HEK293 (cell line): Measurements from ENCODE around the gene SAMD8.

Experiments used
- CTCF ChIA-PET: fragments of 350-600 bp; formaldehyde crosslinking; extraction: SDS; loops from one replicate; lab custom pipeline; 2021; ENCODE audit warnings: antibody characterized with exemption; lab: Yijun Ruan, JAX
- POLR2A ChIA-PET: fragments of 300-600 bp; formaldehyde crosslinking; extraction: SDS; loops from one replicate; lab custom pipeline; 2020; ENCODE audit warnings: antibody characterized with exemption, inconsistent platforms; lab: Yijun Ruan, JAX
- H3K27ac ChIP-seq: fragments of 200-500 bp; sonication (Bioruptor generic); 2 replicates; pipeline ENCODE4 v1.5.1; 2014; ENCODE audit warnings: low read depth, low read length, control low read depth, inconsistent platforms; ENCODE audit errors: extremely low read depth
- H3K36me3 ChIP-seq, 2 experiments: fragments of 200-500 bp in 1 of 2; sonication (Bioruptor generic) in 1 of 2; 1 replicate in 1 of 2; 2 replicates in 1 of 2; pipeline ENCODE4 v1.5.1; 2014 to 2017; ENCODE audit warnings: inconsistent platforms in 2 of 2, low read length in 2 of 2; ENCODE audit not compliant: control insufficient read depth in 2 of 2, insufficient read depth in 1 of 2
- H3K4me1 ChIP-seq: fragments of 200-500 bp; sonication (Bioruptor generic); 2 replicates; pipeline ENCODE4 v1.5.1; 2014; ENCODE audit warnings: mild to moderate bottlenecking, low read length, inconsistent platforms; ENCODE audit not compliant: control insufficient read depth, insufficient read depth
- H3K4me3 ChIP-seq: 2 replicates; pipeline ENCODE4 v1.5.1; 2011; ENCODE audit warnings: low read depth, mild to moderate bottlenecking, control low read depth, low read length, moderate library complexity
- H3K9me3 ChIP-seq: fragments of 200-500 bp; sonication (Bioruptor generic); 2 replicates; pipeline ENCODE4 v1.5.1; 2014; ENCODE audit warnings: low read depth, low read length, inconsistent platforms; ENCODE audit not compliant: control insufficient read depth, insufficient read depth
- GLIS2 ChIP-seq: fragments of 450-650 bp; formaldehyde crosslinking; IDR thresholded peaks from 2 replicates; pipeline ENCODE4 v1.5.1; 2016; ENCODE audit warnings: missing biosample characterization, missing genetic modification characterization
- PRDM4 ChIP-seq: fragments of 450-650 bp; formaldehyde crosslinking; IDR thresholded peaks from 2 replicates; pipeline ENCODE4 v1.5.1; 2017; ENCODE audit warnings: missing biosample characterization, missing genetic modification characterization
- SP2 ChIP-seq: fragments of 450-650 bp; formaldehyde crosslinking; IDR thresholded peaks from 2 replicates; pipeline ENCODE4 v1.5.1; 2016; ENCODE audit warnings: missing biosample characterization, missing genetic modification characterization
- TSHZ1 ChIP-seq: fragments of 450-650 bp; formaldehyde crosslinking; IDR thresholded peaks from 2 replicates; pipeline ENCODE4 v1.5.1; 2016; ENCODE audit warnings: missing biosample characterization, missing genetic modification characterization, borderline replicate concordance
- ZBTB1 ChIP-seq: fragments of 450-650 bp; formaldehyde crosslinking; IDR thresholded peaks from 2 replicates; pipeline ENCODE4 v1.5.1; 2016; ENCODE audit warnings: missing biosample characterization, missing genetic modification characterization
- ZNF610 ChIP-seq: fragments of 450-650 bp; formaldehyde crosslinking; IDR thresholded peaks from 2 replicates; pipeline ENCODE4 v1.5.1; 2016; ENCODE audit warnings: missing biosample characterization, missing genetic modification characterization, borderline replicate concordance
- ZNF664 ChIP-seq: fragments of 450-650 bp; formaldehyde crosslinking; IDR thresholded peaks from 2 replicates; pipeline ENCODE4 v1.5.1; 2016; ENCODE audit warnings: missing biosample characterization, missing genetic modification characterization
- ZNF670 ChIP-seq: fragments of 450-650 bp; formaldehyde crosslinking; IDR thresholded peaks from 2 replicates; pipeline ENCODE4 v1.5.1; 2016; ENCODE audit warnings: missing biosample characterization, missing genetic modification characterization, low read depth
- ZSCAN30 ChIP-seq: fragments of 450-650 bp; IDR thresholded peaks from 2 replicates; pipeline ENCODE4 v1.5.1; 2018; ENCODE audit warnings: missing biosample characterization, mild to moderate bottlenecking, missing genetic modification characterization, moderate library complexity
- TF ChIP-seq, protein P1 (sequence below): fragments of 450-650 bp; formaldehyde crosslinking; IDR thresholded peaks from 2 replicates; pipeline ENCODE4 v1.5.1; 2016; ENCODE audit warnings: missing biosample characterization, missing genetic modification characterization
- TF ChIP-seq, protein P2 (sequence below): fragments of 450-650 bp; IDR thresholded peaks from 2 replicates; pipeline ENCODE4 v1.5.1; 2018; ENCODE audit warnings: missing biosample characterization, mild to moderate bottlenecking, missing genetic modification characterization

Gene SAMD8

GRCh38 chr10:75070961-75071428 lies 40.5 kb upstream of the SAMD8 start:
- POLR2A ChIA-PET: no interaction called here
- CTCF ChIA-PET: interaction anchor here (0.7 kb wide), 1 partner anchor 222 kb away, joined by 3 read pairs; no protein-coding TSS in a partner anchor
- no peak overlapping the region for H3K27ac ChIP-seq
- TF ChIP-seq TSHZ1 (tag by site-specific recombination): no peak
- TF ChIP-seq SP2 (tag by site-specific recombination): no peak
- TF ChIP-seq ZBTB1 (tag by site-specific recombination): no peak
- no peak for TF ChIP-seq ZNF610 (tag by site-specific recombination)
- TF ChIP-seq, protein P1, sequence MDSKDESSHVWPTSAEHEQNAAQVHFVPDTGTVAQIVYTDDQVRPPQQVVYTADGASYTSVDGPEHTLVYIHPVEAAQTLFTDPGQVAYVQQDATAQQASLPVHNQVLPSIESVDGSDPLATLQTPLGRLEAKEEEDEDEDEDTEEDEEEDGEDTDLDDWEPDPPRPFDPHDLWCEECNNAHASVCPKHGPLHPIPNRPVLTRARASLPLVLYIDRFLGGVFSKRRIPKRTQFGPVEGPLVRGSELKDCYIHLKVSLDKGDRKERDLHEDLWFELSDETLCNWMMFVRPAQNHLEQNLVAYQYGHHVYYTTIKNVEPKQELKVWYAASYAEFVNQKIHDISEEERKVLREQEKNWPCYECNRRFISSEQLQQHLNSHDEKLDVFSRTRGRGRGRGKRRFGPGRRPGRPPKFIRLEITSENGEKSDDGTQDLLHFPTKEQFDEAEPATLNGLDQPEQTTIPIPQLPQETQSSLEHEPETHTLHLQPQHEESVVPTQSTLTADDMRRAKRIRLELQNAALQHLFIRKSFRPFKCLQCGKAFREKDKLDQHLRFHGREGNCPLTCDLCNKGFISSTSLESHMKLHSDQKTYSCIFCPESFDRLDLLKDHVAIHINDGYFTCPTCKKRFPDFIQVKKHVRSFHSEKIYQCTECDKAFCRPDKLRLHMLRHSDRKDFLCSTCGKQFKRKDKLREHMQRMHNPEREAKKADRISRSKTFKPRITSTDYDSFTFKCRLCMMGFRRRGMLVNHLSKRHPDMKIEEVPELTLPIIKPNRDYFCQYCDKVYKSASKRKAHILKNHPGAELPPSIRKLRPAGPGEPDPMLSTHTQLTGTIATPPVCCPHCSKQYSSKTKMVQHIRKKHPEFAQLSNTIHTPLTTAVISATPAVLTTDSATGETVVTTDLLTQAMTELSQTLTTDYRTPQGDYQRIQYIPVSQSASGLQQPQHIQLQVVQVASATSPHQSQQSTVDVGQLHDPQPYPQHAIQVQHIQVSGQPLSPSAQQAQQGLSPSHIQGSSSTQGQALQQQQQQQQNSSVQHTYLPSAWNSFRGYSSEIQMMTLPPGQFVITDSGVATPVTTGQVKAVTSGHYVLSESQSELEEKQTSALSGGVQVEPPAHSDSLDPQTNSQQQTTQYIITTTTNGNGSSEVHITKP (tag by site-specific recombination): 0 out of 2 replicates have a peak, but pooled peaks have one; percentile 33
- TF ChIP-seq GLIS2: no peak
- TF ChIP-seq, protein P2, sequence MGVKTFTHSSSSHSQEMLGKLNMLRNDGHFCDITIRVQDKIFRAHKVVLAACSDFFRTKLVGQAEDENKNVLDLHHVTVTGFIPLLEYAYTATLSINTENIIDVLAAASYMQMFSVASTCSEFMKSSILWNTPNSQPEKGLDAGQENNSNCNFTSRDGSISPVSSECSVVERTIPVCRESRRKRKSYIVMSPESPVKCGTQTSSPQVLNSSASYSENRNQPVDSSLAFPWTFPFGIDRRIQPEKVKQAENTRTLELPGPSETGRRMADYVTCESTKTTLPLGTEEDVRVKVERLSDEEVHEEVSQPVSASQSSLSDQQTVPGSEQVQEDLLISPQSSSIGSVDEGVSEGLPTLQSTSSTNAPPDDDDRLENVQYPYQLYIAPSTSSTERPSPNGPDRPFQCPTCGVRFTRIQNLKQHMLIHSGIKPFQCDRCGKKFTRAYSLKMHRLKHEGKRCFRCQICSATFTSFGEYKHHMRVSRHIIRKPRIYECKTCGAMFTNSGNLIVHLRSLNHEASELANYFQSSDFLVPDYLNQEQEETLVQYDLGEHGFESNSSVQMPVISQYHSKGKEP: no peak
- TF ChIP-seq, all 188 proteins: peak for 1
- no peaks in the 10 kb centered on the region for H3K36me3 ChIP-seq
- H3K4me3 ChIP-seq: no peak overlapping the region
- no peaks in the 10 kb centered on the region for H3K9me3 ChIP-seq
- no peaks in the 10 kb centered on the region; the same call in 1 of the 2 replicates for H3K4me1 ChIP-seq

DNA sequence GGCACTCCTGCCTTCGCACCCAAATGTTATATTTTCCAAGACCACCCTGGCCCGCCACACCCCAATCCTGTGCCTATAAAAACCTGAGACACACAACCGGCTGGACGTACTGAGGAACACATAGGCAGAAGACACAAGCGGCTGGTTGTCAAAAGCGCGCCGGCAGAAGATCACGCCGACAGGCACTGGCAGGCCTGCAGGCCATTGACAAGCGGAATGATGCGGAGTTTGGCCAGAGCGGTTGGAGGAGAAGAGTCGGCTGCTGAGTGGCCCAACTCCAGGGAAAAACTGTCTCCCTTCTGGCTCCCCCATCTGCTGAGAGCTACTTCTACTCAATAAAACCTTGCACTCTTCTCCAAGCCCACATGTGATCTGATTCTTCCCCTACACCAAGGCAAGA lies 39.7 kb upstream of the SAMD8 start:
- POLR2A ChIA-PET: no interaction called here
- H3K4me1 ChIP-seq: no peaks in the 10 kb centered on the region; the same call in 1 of the 2 replicates
- no peaks in the 10 kb centered on the region for H3K9me3 ChIP-seq
- H3K4me3 ChIP-seq: no peak overlapping the region
- CTCF ChIA-PET: interaction anchor here (0.6 kb wide), 1 partner anchor 307 kb away, joined by 3 read pairs; no protein-coding TSS in a partner anchor
- no peaks in the 10 kb centered on the region for H3K36me3 ChIP-seq
- H3K27ac ChIP-seq: no peak overlapping the region
- TF ChIP-seq ZNF664 (tag by site-specific recombination) (no peak), PRDM4 (no peak), ZSCAN30 (tag by site-specific recombination) (no peak), ZNF670 (tag by site-specific recombination) (no peak)
